Measurements from ENCODE around the gene CHST9.

The CHST9 gene

GRCh38 chr18:26867471-26867870, 317.6 kb downstream of the CHST9 start:
- Histone ChIP-seq H3K79me2 (ENCODE audit: insufficient read depth, low read length) (no peaks in the 10 kb centered on the region), H3K4me2 (ENCODE audit: low read length) (no peak overlapping the region), H3K9me3 (ENCODE audit: low read length) (no peaks in the 10 kb centered on the region), H4K20me1 (ENCODE audit: insufficient read depth, low read length) (no peaks in the 10 kb centered on the region), H3F3A (ENCODE audit: insufficient read depth, low read length) (no peaks in the 10 kb centered on the region), H3K9me2 (ENCODE audit: low read depth, low read length) (no peaks in the 10 kb centered on the region), H3K27me3 (ENCODE audit: insufficient read depth, low read length) (0 out of 2 replicates have a peak, but pooled peaks cover 5% of the 10 kb centered on the region), H3K9ac (ENCODE audit: low read length) (no peak overlapping the region), H3K36me3 (ENCODE audit: insufficient read depth, low read length) (no peaks in the 10 kb centered on the region), H2AFZ (ENCODE audit: low read length) (no peak overlapping the region), H3K4me3 (ENCODE audit: low read depth, low read length, poor library complexity, severe bottlenecking) (no peak overlapping the region), H3K27ac (ENCODE audit: low read depth, low read length, poor library complexity, severe bottlenecking) (no peak overlapping the region), H3K4me1 (ENCODE audit: insufficient read depth, low read length, severe bottlenecking) (no peaks in the 10 kb centered on the region)
- no peak for TF ChIP-seq CTCF (IDR thresholded peaks at IDR 0.05; ENCODE audit: low read length)
- no peak for TF ChIP-seq EZH2 (IDR thresholded peaks at IDR 0.05; ENCODE audit: borderline replicate concordance, low read length)

DNA sequence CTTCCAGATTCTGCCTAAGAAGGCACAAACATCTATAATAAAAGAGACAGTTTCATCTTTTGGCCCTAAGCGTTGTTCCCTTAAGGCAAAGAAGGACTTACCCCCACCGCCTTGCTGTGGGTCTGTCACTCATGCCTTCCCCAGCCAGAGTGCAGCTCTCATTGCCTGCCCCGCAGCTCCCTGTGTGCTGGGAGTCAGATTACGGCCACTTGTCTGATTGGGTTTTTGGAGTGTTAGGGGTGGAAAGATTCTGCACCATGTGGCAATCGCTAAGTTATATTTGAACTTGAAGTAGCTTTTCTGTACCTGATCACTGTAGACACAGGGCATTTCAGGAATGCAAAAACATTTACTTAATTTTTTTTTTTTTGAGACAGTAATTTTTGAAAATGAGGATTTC, 319.6 kb downstream of the CHST9 start, which contains the start of gene AQP4:
AQP4 (minus strand) TSS at position 151 of the 400 bp plus-strand sequence; CDS start at position 133, 18 bp downstream.
- Histone ChIP-seq H3K4me2 (ENCODE audit: low read length) (no peak within 1 kb of the TSS), H4K20me1 (ENCODE audit: insufficient read depth, low read length) (no peaks in the 10 kb centered on the region), H3K9me3 (ENCODE audit: low read length) (no peaks in the 10 kb centered on the region), H2AFZ (ENCODE audit: low read length) (no peak within 1 kb of the TSS), H3F3A (ENCODE audit: insufficient read depth, low read length) (no peaks in the 10 kb centered on the region), H3K4me1 (ENCODE audit: insufficient read depth, low read length, severe bottlenecking) (no peaks in the 10 kb centered on the region), H3K9ac (ENCODE audit: low read length) (no peak within 1 kb of the TSS), H3K27ac (ENCODE audit: low read depth, low read length, poor library complexity, severe bottlenecking) (no peak within 1 kb of the TSS), H3K4me3 (ENCODE audit: low read depth, low read length, poor library complexity, severe bottlenecking) (no peak within 1 kb of the TSS), H3K27me3 (ENCODE audit: insufficient read depth, low read length) (0 out of 2 replicates have a peak, but pooled peaks cover 5% of the 10 kb centered on the region), H3K9me2 (ENCODE audit: low read depth, low read length) (no peaks in the 10 kb centered on the region), H3K79me2 (ENCODE audit: insufficient read depth, low read length) (no peaks in the 10 kb centered on the region), H3K36me3 (ENCODE audit: insufficient read depth, low read length) (no peaks in the 10 kb centered on the region)
- TF ChIP-seq EZH2 (IDR thresholded peaks at IDR 0.05; ENCODE audit: borderline replicate concordance, low read length) = no peak
- TF ChIP-seq CTCF (IDR thresholded peaks at IDR 0.05; ENCODE audit: low read length) = no peak

DNA sequence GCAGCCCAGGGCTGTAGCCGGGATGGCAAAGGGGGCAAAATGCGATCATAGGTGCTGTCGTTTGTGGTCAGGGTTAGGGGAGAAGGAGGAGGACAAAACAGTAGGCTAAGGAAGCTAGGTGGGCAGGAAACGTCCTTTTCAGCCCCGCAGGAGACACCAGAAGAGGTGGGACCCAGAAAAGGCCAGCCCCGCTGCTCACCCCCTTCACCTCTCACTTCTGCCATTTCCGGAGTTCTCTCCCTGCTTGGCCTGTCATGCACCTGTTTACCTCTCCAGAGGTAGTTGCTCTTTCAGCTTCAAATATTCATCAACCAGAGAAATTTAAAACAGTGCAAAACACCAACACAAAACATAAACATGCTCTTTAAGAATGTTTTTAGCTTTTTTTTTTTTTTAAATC, 320.4 kb downstream of the CHST9 start:
- H3K9me2 ChIP-seq (ENCODE audit: low read depth, low read length) = no peaks in the 10 kb centered on the region
- H3K9ac ChIP-seq (ENCODE audit: low read length) = no peak overlapping the region
- no peaks in the 10 kb centered on the region for H4K20me1 ChIP-seq (ENCODE audit: insufficient read depth, low read length)
- H3F3A ChIP-seq (ENCODE audit: insufficient read depth, low read length) = no peaks in the 10 kb centered on the region
- no peak overlapping the region for H3K4me3 ChIP-seq (ENCODE audit: low read depth, low read length, poor library complexity, severe bottlenecking)
- H3K36me3 ChIP-seq (ENCODE audit: insufficient read depth, low read length) = no peaks in the 10 kb centered on the region
- H3K27ac ChIP-seq (ENCODE audit: low read depth, low read length, poor library complexity, severe bottlenecking) = no peak overlapping the region
- H3K79me2 ChIP-seq (ENCODE audit: insufficient read depth, low read length) = no peaks in the 10 kb centered on the region
- no peak overlapping the region for H3K4me2 ChIP-seq (ENCODE audit: low read length)
- H3K9me3 ChIP-seq (ENCODE audit: low read length) = no peaks in the 10 kb centered on the region
- no peak overlapping the region for H2AFZ ChIP-seq (ENCODE audit: low read length)
- no peaks in the 10 kb centered on the region for H3K4me1 ChIP-seq (ENCODE audit: insufficient read depth, low read length, severe bottlenecking)
- H3K27me3 ChIP-seq (ENCODE audit: insufficient read depth, low read length) = 0 out of 2 replicates have a peak, but pooled peaks cover 5% of the 10 kb centered on the region
- no peak for TF ChIP-seq CTCF (IDR thresholded peaks at IDR 0.05; ENCODE audit: low read length)
- TF ChIP-seq EZH2 (IDR thresholded peaks at IDR 0.05; ENCODE audit: borderline replicate concordance, low read length) = no peak

All from OCI-LY1 (cell line).